GM18526 (cell line): ENCODE measurements around the gene OGA.

Experiments
- POLR2A ChIP-seq: IDR thresholded peaks from 3 replicates; pipeline ENCODE4 v1.6.1; 2011; ENCODE audit not compliant: insufficient read length; ENCODE audit errors: extremely low read depth

The OGA gene

GRCh38 chr10:101827919-101828600 lies 9.8 kb upstream of the OGA start:
- no peak for TF ChIP-seq POLR2A

GRCh38 chr10:101826852-101827434 lies 8.7 kb upstream of the OGA start:
- no peak for TF ChIP-seq POLR2A

GRCh38 chr10:101824736-101825135 lies 6.5 kb upstream of the OGA start:
- TF ChIP-seq POLR2A: no peak

- TF ChIP-seq POLR2A: no peak
Observed at GRCh38 chr10:101818872-101819633, 809 bp upstream of the OGA start.

- no peak for TF ChIP-seq POLR2A
Observed at GRCh38 chr10:101817337-101818118, 716 bp downstream of the OGA start.

- no peak for TF ChIP-seq POLR2A
Observed at GRCh38 chr10:101816913-101817336, 1.3 kb downstream of the OGA start.

- TF ChIP-seq POLR2A: no peak
Observed at GRCh38 chr10:101816376-101816775, 1.9 kb downstream of the OGA start.

GRCh38 chr10:101814466-101815071 lies 3.7 kb downstream of the OGA start:
- no peak for TF ChIP-seq POLR2A

GRCh38 chr10:101812606-101813005 lies 5.6 kb downstream of the OGA start:
- no peak for TF ChIP-seq POLR2A

- TF ChIP-seq POLR2A: no peak
Observed at GRCh38 chr10:101807158-101807557, 11.1 kb downstream of the OGA start.

- TF ChIP-seq POLR2A: no peak
Observed at GRCh38 chr10:101803511-101803910, 14.7 kb downstream of the OGA start.

- no peak for TF ChIP-seq POLR2A
Observed at GRCh38 chr10:101797403-101798059, 20.7 kb downstream of the OGA start.

GRCh38 chr10:101793526-101793925 lies 24.7 kb downstream of the OGA start:
- TF ChIP-seq POLR2A: no peak

GRCh38 chr10:101789686-101790085 lies 28.6 kb downstream of the OGA start:
- TF ChIP-seq POLR2A: no peak
